Common myeloid progenitor, CD34-positive (primary cell): ENCODE data around the gene ZNF668.
"Not testable (repeated sequence)": the region's sequence is repeated elsewhere in the genome, so short reads cannot be mapped to it uniquely, and the experiment has no call there.

Experiments
- CTCF ChIA-PET: fragments of 350-600 bp; sonication (Branson Sonifier 250); formaldehyde crosslinking; loops from one replicate; lab custom pipeline; 2021; ENCODE audit warnings: antibody characterized with exemption; lab: Charles Lee
- POLR2A ChIA-PET: fragments of 350-600 bp; sonication (Branson Sonifier 250); formaldehyde crosslinking; loops from one replicate; lab custom pipeline; 2021; ENCODE audit warnings: antibody characterized with exemption; lab: Charles Lee
- DNase-seq, 3 donors: peaks; one replicate each; pipeline versions ENCODE4 v3.0.0 to v3.0.0-alpha.2; 2013
- H3K27ac ChIP-seq, 2 experiments: 1 replicate in 1 of 2; 2 replicates in 1 of 2; pipeline ENCODE4 v1.7.0; 2013; ENCODE audit warnings: inconsistent platforms in 2 of 2, low read length in 2 of 2, mild to moderate bottlenecking in 2 of 2, low read depth in 1 of 2, moderate library complexity in 1 of 2; ENCODE audit not compliant: severe bottlenecking in 2 of 2, insufficient read depth in 1 of 2, poor library complexity in 1 of 2
- H3K27me3 ChIP-seq, 5 experiments: replicated peaks in 2 of 5; 1 replicate in 3 of 5; 2 replicates in 2 of 5; pipeline versions ENCODE4 v1.6.1 to v1.7.0; 2013; ENCODE audit warnings: low read length in 4 of 5, mild to moderate bottlenecking in 2 of 5, moderate library complexity in 2 of 5, inconsistent platforms in 1 of 5; ENCODE audit not compliant: insufficient read depth in 5 of 5, control insufficient read depth in 4 of 5
- H3K36me3 ChIP-seq, 4 experiments: 1 replicate in 2 of 4; 2 replicates in 2 of 4; pipeline versions ENCODE4 v1.6.1 to v1.7.0; 2013; ENCODE audit warnings: low read length in 3 of 4, control low read depth in 1 of 4, mild to moderate bottlenecking in 1 of 4; ENCODE audit not compliant: control insufficient read depth in 4 of 4, insufficient read depth in 4 of 4
- H3K4me1 ChIP-seq, 4 experiments: 1 replicate in 3 of 4; 2 replicates in 1 of 4; pipeline versions ENCODE4 v1.6.1 to v1.7.1; 2013; ENCODE audit warnings: low read length in 3 of 4, mild to moderate bottlenecking in 3 of 4, control low read depth in 1 of 4, inconsistent platforms in 1 of 4, moderate library complexity in 1 of 4; ENCODE audit not compliant: control insufficient read depth in 4 of 4, insufficient read depth in 4 of 4; ENCODE audit errors: control extremely low read depth in 1 of 4
- H3K4me3 ChIP-seq, 7 experiments: 1 replicate in 4 of 7; 2 replicates in 3 of 7; pipeline versions ENCODE4 v1.5.1 to v1.7.0; 2013; ENCODE audit warnings: mild to moderate bottlenecking in 7 of 7, low read length in 6 of 7, moderate library complexity in 6 of 7, inconsistent platforms in 2 of 7, low read depth in 2 of 7, control low read depth in 1 of 7; ENCODE audit not compliant: insufficient read depth in 4 of 7, control insufficient read depth in 1 of 7; ENCODE audit errors: extremely low read depth in 1 of 7
- H3K9me3 ChIP-seq, 5 experiments: 1 replicate in 4 of 5; 2 replicates in 1 of 5; pipeline versions ENCODE4 v1.6.1 to v1.7.1; 2013; ENCODE audit warnings: low read length in 4 of 5, mild to moderate bottlenecking in 2 of 5, inconsistent platforms in 1 of 5, low read depth in 1 of 5, moderate library complexity in 1 of 5; ENCODE audit not compliant: control insufficient read depth in 4 of 5, insufficient read depth in 2 of 5; ENCODE audit errors: control extremely low read depth in 1 of 5
- WGBS: methylation state at CpG from one replicate; pipeline ENCODE4 v1.1.5; 2013; ENCODE audit not compliant: insufficient coverage; 5-methylcytosine and 5-hydroxymethylcytosine counted together

ZNF668 gene

GRCh38 chr16:31017756-31018155, 56.3 kb downstream of the ZNF668 start:
- DNase-seq, H3K4me1 ChIP-seq, H3K27me3 ChIP-seq, H3K36me3 ChIP-seq, POLR2A ChIA-PET, CTCF ChIA-PET, H3K27ac ChIP-seq, H3K9me3 ChIP-seq, H3K4me3 ChIP-seq: not testable (repeated sequence)
- 100% methylated on average over 2 of the region's 10 CpGs for WGBS

GRCh38 chr16:31016018-31016417, 58.0 kb downstream of the ZNF668 start:
- no peak for DNase-seq
- Histone ChIP-seq H3K9me3 (no peaks in the 10 kb centered on the region), H3K27me3 (peaks cover 0 to 15% (median 8%) of the 10 kb centered on the region in 5 experiments), H3K4me3 (no peak overlapping the region), H3K27ac (no peak overlapping the region), H3K36me3 (no peaks in the 10 kb centered on the region), H3K4me1 (peaks cover 0 to 2% (median 0%) of the 10 kb centered on the region in 4 experiments)
- ChIA-PET CTCF (interaction anchor here (1.1 to 1.7 kb wide), 6 partner anchors 17 to 62 kb away, joined by 3 to 7 read pairs (median 4); partner anchors contain the start of gene HSD3B7), POLR2A (interaction anchor here (0.9 kb wide), 1 partner anchor 68 kb away, joined by 4 read pairs; no protein-coding TSS in a partner anchor)
- 80% methylated on average over 5 of the region's 6 CpGs for WGBS

- H3K4me1 ChIP-seq, POLR2A ChIA-PET, H3K4me3 ChIP-seq, H3K9me3 ChIP-seq, H3K27ac ChIP-seq, H3K36me3 ChIP-seq, DNase-seq: not testable (repeated sequence)
- CTCF ChIA-PET, result interaction anchor here (1.0 kb wide), 1 partner anchor 14 kb away, joined by 3 read pairs; no protein-coding TSS in a partner anchor
- peaks cover 0 to 28% (median 16%) of the 10 kb centered on the region in 5 experiments for H3K27me3 ChIP-seq
Observed at GRCh38 chr16:31013292-31013691, 60.7 kb downstream of the ZNF668 start.

GRCh38 chr16:31011815-31012214, 62.2 kb downstream of the ZNF668 start:
- H3K27me3 ChIP-seq, result peaks cover 0 to 33% (median 17%) of the 10 kb centered on the region in 5 experiments
- H3K27ac ChIP-seq, H3K36me3 ChIP-seq, H3K4me1 ChIP-seq, DNase-seq, H3K4me3 ChIP-seq, H3K9me3 ChIP-seq, POLR2A ChIA-PET: not testable (repeated sequence)
- 94% methylated on average over 5 of the region's 7 CpGs for WGBS
- CTCF ChIA-PET, result interaction anchor here (0.8 kb wide), 1 partner anchor 28 kb away, joined by 3 read pairs; no protein-coding TSS in a partner anchor
